NT2/D1 (cell line): ENCODE results near the gene HSD17B4.

Experiments
- SUZ12 ChIP-seq: IDR thresholded peaks from 2 replicates; pipeline ENCODE4 v1.6.1; 2011; ENCODE audit not compliant: insufficient read length, insufficient read depth; ENCODE audit errors: extremely low read depth
- YY1 ChIP-seq: IDR thresholded peaks from 2 replicates; pipeline ENCODE4 v1.6.1; 2011; ENCODE audit not compliant: insufficient read length, insufficient read depth
- ZNF274 ChIP-seq: IDR thresholded peaks from 2 replicates; pipeline ENCODE4 v1.6.1; 2011; ENCODE audit warnings: mild to moderate bottlenecking, low read depth, low read length

DNA sequence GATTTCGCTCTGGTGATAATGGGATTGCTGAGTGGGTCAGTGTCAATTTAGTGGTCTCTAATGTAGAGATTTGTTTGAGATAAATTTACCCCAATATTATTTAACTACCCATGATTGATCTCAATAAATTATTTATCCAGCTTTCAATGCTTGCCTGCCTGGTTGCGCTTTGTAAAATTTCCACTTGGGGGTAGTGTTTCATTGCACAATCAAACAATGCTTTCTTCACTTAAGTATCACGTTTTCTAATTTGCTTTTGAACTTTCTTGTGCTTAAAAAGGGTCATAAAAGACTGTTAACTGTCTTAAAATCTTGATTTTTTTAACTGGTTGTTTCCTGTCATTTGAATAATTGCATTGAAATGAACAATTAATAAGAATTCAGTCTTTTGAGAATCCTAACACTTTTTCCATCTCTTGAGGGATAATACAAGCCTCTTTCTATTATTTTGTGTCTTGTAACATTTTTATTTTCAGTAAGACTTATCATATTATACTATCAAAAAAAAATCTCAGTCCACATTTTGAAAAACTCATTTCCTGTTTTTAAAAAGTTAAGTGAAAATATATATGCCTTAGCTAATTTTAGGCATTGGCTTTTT is 18.7 kb downstream of the HSD17B4 start:
- no peak for TF ChIP-seq ZNF274
- no peak for TF ChIP-seq YY1
- TF ChIP-seq SUZ12: no peak
